ENCODE measurements around the gene CLTA. TPM values are rescaled to one million over a fixed set of nuclear protein-coding genes. Genes with fewer than 3 reads are reported as not detected.

The CLTA gene
- total RNA-seq, 1 donor from 2014 or later = 424 TPM

GRCh38 chr9:36191686-36192085, 965 bp downstream of the CLTA start:
- Mint-ChIP-seq H3K9me3 (ENCODE audit: unreplicated experiment) (no peaks in the 10 kb centered on the region), H3K27ac (ENCODE audit: unreplicated experiment) (peak overlapping the region; percentile 93), H3K4me1 (ENCODE audit: low read depth, unreplicated experiment) (peaks cover 36% of the 10 kb centered on the region), H3K36me3 (ENCODE audit: low read depth, unreplicated experiment) (peaks cover 9% of the 10 kb centered on the region), H3K4me3 (ENCODE audit: unreplicated experiment) (peak overlapping the region; percentile 98), H3K27me3 (ENCODE audit: low read depth, unreplicated experiment) (no peaks in the 10 kb centered on the region)
- H3K4me1 ChIP-seq (ENCODE audit: insufficient read depth, low read length) = peaks cover 41% of the 10 kb centered on the region
- no peaks in the 10 kb centered on the region for H3K9me3 ChIP-seq (ENCODE audit: insufficient read depth, low read depth, low read length)
- H3K9ac ChIP-seq (ENCODE audit: low read length) = peak overlapping the region; percentile 93
- peaks cover 60% of the 10 kb centered on the region for H3K79me2 ChIP-seq (ENCODE audit: insufficient read depth, low read length)
- DNase-seq (ENCODE audit: low read depth) = no peak
- H3K4me3 ChIP-seq (ENCODE audit: insufficient read depth, low read depth, low read length) = peak overlapping the region; percentile 82
- no peaks in the 10 kb centered on the region for H3K27me3 ChIP-seq (ENCODE audit: insufficient read depth, low read length)
- FAIRE-seq = no peak
- peak overlapping the region; percentile 90 for H3K27ac ChIP-seq (ENCODE audit: low read depth, low read length)
- H2AFZ ChIP-seq (ENCODE audit: low read depth, low read length) = peak overlapping the region; percentile 95
- H4K20me1 ChIP-seq (ENCODE audit: insufficient read depth, low read length) = peaks cover 49% of the 10 kb centered on the region
- peaks cover 2% of the 10 kb centered on the region for H3K36me3 ChIP-seq (ENCODE audit: insufficient read depth, low read length)
- TF ChIP-seq EZH2 (IDR thresholded peaks at IDR 0.05; ENCODE audit: insufficient read depth, low read length) = no peak
- TF ChIP-seq CTCF (IDR thresholded peaks at IDR 0.05; ENCODE audit: insufficient read depth, low read depth, low read length) = no peak
- H3K4me2 ChIP-seq (ENCODE audit: low read length) = peak overlapping the region; percentile 93

- H3K36me3 ChIP-seq (ENCODE audit: insufficient read depth, low read length) = peaks cover 3% of the 10 kb centered on the region
- FAIRE-seq = no peak
- Mint-ChIP-seq H3K4me1 (ENCODE audit: low read depth, unreplicated experiment) (peaks cover 34% of the 10 kb centered on the region), H3K4me3 (ENCODE audit: unreplicated experiment) (peak overlapping the region; percentile 98), H3K9me3 (ENCODE audit: unreplicated experiment) (no peaks in the 10 kb centered on the region), H3K27me3 (ENCODE audit: low read depth, unreplicated experiment) (no peaks in the 10 kb centered on the region), H3K36me3 (ENCODE audit: low read depth, unreplicated experiment) (peaks cover 9% of the 10 kb centered on the region), H3K27ac (ENCODE audit: unreplicated experiment) (peak overlapping the region; percentile 21)
- H4K20me1 ChIP-seq (ENCODE audit: insufficient read depth, low read length) = peaks cover 54% of the 10 kb centered on the region
- H3K27me3 ChIP-seq (ENCODE audit: insufficient read depth, low read length) = no peaks in the 10 kb centered on the region
- no peak overlapping the region for H3K27ac ChIP-seq (ENCODE audit: low read depth, low read length)
- TF ChIP-seq EZH2 (IDR thresholded peaks at IDR 0.05; ENCODE audit: insufficient read depth, low read length) (no peak), CTCF (IDR thresholded peaks at IDR 0.05; ENCODE audit: insufficient read depth, low read depth, low read length) (no peak)
- peaks cover 41% of the 10 kb centered on the region for H3K4me1 ChIP-seq (ENCODE audit: insufficient read depth, low read length)
- peak overlapping the region; percentile 82 for H3K4me3 ChIP-seq (ENCODE audit: insufficient read depth, low read depth, low read length)
- peaks cover 65% of the 10 kb centered on the region for H3K79me2 ChIP-seq (ENCODE audit: insufficient read depth, low read length)
- peak overlapping the region; percentile 93 for H3K4me2 ChIP-seq (ENCODE audit: low read length)
- no peak overlapping the region for H2AFZ ChIP-seq (ENCODE audit: low read depth, low read length)
- DNase-seq (ENCODE audit: low read depth) = no peak
- H3K9ac ChIP-seq (ENCODE audit: low read length) = peak overlapping the region; percentile 93
- no peaks in the 10 kb centered on the region for H3K9me3 ChIP-seq (ENCODE audit: insufficient read depth, low read depth, low read length)
These were observed 1.5 kb downstream of the CLTA start for GRCh38 chr9:36192196-36192595.

- no peak overlapping the region for H3K27ac Mint-ChIP-seq (ENCODE audit: unreplicated experiment)
- no peaks in the 10 kb centered on the region for H3K27me3 Mint-ChIP-seq (ENCODE audit: low read depth, unreplicated experiment)
- peaks cover 25% of the 10 kb centered on the region for H3K4me1 Mint-ChIP-seq (ENCODE audit: low read depth, unreplicated experiment)
- Histone ChIP-seq H3K36me3 (ENCODE audit: insufficient read depth, low read length) (peaks cover 6% of the 10 kb centered on the region), H2AFZ (ENCODE audit: low read depth, low read length) (no peak overlapping the region), H3K9me3 (ENCODE audit: insufficient read depth, low read depth, low read length) (no peaks in the 10 kb centered on the region), H3K79me2 (ENCODE audit: insufficient read depth, low read length) (peaks cover 74% of the 10 kb centered on the region), H3K27me3 (ENCODE audit: insufficient read depth, low read length) (no peaks in the 10 kb centered on the region), H3K4me2 (ENCODE audit: low read length) (peak overlapping the region; percentile 93), H3K9ac (ENCODE audit: low read length) (peak overlapping the region; percentile 93), H3K27ac (ENCODE audit: low read depth, low read length) (no peak overlapping the region), H3K4me1 (ENCODE audit: insufficient read depth, low read length) (peaks cover 36% of the 10 kb centered on the region), H4K20me1 (ENCODE audit: insufficient read depth, low read length) (peaks cover 60% of the 10 kb centered on the region), H3K4me3 (ENCODE audit: insufficient read depth, low read depth, low read length) (peak overlapping the region; percentile 82)
- FAIRE-seq = no peak
- H3K36me3 Mint-ChIP-seq (ENCODE audit: low read depth, unreplicated experiment) = peaks cover 9% of the 10 kb centered on the region
- peak overlapping the region; percentile 98 for H3K4me3 Mint-ChIP-seq (ENCODE audit: unreplicated experiment)
- DNase-seq (ENCODE audit: low read depth) = no peak
- no peak for TF ChIP-seq EZH2 (IDR thresholded peaks at IDR 0.05; ENCODE audit: insufficient read depth, low read length)
- TF ChIP-seq CTCF (IDR thresholded peaks at IDR 0.05; ENCODE audit: insufficient read depth, low read depth, low read length) = no peak
- no peaks in the 10 kb centered on the region for H3K9me3 Mint-ChIP-seq (ENCODE audit: unreplicated experiment)
These were observed 2.3 kb downstream of the CLTA start for GRCh38 chr9:36193023-36193422.
